GM21576 (cell line): ENCODE measurements around the gene CDRT4.

Experiments
- ATAC-seq: cut with Tn5 transposase; IDR thresholded peaks from one replicate; pipeline ENCODE4 v1.9.1; 2021; ENCODE audit warnings: mild to moderate bottlenecking, moderate library complexity; ENCODE audit not compliant: unreplicated experiment

The CDRT4 gene

GRCh38 chr17:15493693-15494035 lies 26.2 kb upstream of the CDRT4 start:
- ATAC-seq: no peak

DNA sequence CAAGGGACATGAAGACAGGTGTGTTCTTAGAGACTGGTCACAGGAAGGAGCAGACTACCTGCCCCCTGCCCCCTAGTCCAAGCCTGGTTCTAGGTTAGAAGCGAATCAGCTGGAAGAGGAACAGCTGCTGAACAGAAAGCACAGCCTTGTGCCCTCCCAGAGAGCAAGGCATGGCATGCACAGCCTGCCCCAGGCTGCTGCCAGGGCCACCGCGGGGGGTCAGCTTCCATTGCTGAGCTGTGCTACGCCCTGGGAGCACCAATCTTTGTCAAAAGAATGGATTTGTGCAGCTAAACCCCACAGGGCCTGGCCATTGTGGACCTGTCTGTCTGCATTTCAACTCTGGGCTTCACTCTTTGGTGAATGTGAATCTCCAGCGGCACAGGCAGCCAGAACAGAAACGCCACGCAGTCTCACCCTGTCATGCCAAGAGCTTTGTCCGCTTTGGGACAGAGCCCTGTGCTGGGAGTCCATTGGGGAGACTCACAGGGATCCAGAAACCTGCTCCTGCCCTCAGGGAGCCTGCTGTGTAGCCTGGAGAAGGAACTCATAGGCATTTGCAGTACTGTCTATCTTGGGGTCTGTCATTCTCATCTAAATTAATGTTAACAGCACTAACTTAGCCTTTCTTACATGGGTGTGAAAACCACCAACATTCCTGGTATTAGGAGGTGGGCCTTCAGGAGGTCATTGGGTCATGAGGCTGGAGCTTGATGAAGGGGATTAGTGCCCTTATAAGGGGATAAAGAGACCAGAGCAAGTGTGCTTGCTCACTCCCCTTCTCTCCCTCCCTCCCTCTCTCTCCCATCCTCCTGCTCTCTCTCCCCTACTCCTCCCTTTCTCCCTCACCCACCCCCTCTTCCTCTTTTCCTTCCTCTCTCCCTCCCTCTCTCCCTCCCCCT lies 25.6 kb upstream of the CDRT4 start:
- ATAC-seq: no peak

DNA sequence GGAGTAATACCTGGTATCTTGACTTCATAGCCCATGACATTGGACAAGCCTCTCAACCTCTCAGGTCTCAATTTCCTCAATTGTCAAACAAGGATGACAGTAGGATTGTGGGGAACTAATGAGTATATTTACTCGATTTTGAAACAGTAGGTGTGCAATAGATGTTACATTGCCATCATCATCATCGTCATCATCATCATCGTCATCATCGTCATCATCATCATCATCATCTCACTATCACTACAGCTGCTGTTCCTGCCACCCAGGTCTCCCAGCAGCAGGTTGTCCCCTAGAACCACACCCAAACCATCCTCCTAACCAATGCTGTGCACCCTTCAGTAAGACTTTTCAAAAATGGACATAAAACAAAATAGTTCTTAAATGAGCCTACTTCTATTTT lies 24.8 kb upstream of the CDRT4 start:
- ATAC-seq: no peak

GRCh38 chr17:15490634-15491261 lies 23.3 kb upstream of the CDRT4 start:
- ATAC-seq: no peak

- no peak for ATAC-seq
Observed at GRCh38 chr17:15488557-15488956, 21.1 kb upstream of the CDRT4 start.

DNA sequence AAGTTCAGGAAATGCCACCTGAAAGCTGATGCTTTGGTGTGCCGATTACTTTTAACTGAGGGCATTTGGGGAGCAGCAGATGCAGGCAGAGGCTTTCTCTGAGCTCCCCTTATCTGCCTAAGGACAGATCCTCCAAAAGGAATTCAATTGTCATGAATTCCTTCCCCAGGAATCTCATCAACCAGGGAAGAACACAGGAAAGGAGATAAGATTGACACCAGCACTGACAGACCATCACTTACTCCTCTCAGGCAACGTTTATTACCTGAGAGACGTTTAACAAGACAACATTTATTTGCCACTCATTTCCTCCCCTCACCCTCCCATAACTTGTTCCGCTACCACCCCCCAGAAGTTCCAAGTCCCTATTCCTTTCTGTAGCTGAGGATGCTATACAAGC lies 17.6 kb upstream of the CDRT4 start:
- no peak for ATAC-seq

DNA sequence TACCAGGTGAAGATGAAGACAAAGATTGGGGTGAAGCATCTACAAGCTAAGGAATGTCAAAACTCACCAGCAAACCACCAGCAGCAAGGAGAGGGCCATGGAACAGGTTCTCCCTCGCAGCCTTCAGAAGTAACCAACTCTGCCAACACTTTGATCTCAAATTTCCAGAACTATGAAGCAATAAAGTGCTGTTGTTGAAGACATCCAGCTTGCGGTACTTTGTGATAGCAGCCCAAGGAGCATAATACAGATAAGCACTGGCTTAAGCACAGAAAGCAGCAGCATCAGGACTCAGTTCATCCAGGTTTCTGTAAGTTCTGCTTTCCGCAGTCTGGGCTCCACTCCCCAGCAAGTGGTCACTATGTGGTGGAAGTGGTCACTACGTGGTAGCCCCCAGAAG lies 16.0 kb upstream of the CDRT4 start:
- ATAC-seq: no peak

- no peak for ATAC-seq
Observed at GRCh38 chr17:15482476-15482875, 15.1 kb upstream of the CDRT4 start.

DNA sequence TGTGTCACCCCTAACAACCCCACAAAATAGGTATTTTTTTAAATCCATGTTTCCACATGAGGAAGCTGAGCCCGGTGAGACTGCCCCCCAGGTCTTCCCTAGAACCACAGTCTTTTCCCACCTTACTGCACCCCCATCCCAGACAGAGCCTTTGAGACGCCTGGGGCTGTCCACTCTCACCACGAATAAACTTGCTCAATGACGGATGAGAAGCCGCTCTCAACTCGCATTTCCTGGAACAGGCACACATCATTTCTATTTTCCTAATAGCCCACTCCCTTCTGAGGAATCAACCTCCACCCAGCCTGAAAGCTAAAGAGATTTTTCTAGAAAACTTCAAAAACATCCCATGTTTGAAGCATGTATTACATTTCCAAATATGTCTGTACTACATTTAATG lies 14.1 kb upstream of the CDRT4 start:
- ATAC-seq: no peak

DNA sequence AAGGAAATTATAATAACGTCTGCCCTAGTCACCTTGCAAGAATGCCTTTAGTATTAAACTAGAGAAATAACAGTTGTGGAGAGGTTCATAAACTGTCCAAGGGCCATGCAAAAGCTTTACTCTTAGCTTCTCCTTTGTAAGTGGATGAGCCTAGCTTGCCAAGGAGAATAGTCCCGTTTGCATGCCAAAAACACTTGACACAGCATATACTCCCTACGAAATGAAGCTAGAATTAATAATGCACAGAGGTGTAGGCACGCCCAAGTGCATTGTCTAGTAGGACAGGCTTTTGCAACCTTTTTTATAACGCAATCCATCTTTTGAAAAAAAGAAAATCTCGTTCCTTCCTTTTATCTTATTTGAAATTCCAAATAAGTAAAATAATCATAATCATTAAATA lies 12.8 kb upstream of the CDRT4 start:
- ATAC-seq: no peak

DNA sequence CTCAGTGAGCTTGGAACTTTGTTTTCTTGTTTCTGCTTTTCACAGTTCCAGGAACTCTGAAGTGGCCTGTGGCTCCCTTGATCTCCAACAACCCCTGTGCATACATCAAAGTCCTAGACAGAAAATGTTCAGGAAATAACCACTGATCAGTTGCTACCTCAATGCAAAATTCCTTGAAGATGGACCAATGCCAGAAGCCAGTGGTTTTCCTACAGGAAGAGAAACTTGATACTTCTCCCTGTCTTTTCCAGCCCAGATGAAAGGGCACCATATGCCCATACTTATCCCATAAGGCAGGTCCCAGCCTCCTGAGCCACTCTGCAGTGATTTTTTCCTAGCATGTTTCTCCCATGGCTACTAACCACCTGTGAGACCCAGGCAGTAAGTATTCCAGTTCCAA lies 12.3 kb upstream of the CDRT4 start:
- ATAC-seq: no peak

GRCh38 chr17:15478845-15479244 lies 11.4 kb upstream of the CDRT4 start:
- ATAC-seq: no peak

GRCh38 chr17:15475631-15476354 lies 8.4 kb upstream of the CDRT4 start:
- ATAC-seq: no peak

DNA sequence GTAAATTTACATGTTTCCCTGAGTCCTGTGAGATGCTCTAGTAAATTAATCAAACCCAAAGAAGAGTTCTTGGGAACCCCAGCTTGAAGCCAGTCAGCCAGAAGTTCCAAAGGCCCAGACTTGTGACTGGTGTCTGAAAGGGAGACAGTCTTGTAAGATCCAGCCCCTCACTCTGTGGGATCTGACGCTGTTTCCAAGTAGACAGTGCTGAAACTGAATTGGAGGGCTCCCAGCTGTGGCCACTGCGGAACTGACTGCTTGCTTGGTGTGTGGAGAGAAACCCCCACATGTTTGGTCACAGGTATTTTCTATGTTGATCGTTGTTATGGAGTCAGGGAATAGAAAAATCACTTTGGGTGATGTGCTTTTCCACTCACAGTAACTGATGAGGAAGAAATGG lies 5.5 kb upstream of the CDRT4 start:
- no peak for ATAC-seq

DNA sequence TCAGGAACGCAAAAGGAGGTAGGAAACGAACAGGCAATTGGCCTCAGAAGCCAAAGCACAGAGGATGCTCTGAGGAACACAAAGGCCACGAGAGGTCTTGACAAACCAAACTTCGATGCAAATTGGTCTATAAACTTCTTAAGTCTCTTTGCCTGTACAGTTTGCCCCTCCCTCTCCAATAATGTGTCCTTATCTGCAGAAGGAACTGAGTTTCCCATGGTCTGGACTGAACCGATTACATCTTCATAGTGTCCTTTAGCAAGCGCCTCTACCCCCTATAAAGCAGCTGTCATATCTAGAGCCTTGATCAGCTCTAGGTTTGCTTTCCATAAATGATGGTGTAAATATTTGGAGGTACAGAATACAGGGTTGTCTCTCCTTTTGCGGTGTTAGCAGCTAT lies 3.1 kb upstream of the CDRT4 start:
- no peak for ATAC-seq

- no peak for ATAC-seq
Observed at GRCh38 chr17:15469260-15469659, 1.8 kb upstream of the CDRT4 start.

- ATAC-seq: no peak
Observed at GRCh38 chr17:15468126-15468525, 705 bp upstream of the CDRT4 start.

DNA sequence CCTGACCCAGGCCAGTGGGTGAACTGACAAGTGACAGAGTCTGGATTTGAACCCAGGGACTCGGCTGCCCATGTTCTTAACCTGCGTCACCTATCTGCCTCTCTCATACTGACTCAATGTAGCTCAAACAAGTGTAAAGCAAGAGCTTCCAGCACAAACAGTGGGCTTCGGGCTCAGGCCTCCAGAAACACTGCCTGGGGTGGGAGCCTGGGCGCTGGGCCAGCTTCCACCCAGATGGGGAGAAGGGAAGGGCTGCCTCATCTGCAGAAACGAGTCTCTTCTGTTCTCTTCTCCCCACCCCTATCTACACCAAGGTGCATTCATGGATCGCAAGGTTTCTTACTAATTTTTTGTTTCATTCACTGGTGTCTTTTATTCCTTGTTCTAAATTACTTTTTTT lies 1.3 kb downstream of the CDRT4 start:
- no peak for ATAC-seq

- ATAC-seq: no peak
Observed at GRCh38 chr17:15465045-15465701, 2.2 kb downstream of the CDRT4 start.

GRCh38 chr17:15464231-15464985 lies 3.0 kb downstream of the CDRT4 start:
- ATAC-seq: no peak
